HG03520 (cell line): Measurements from ENCODE around the gene WWOX.

Experiments used
- ATAC-seq: cut with Tn5 transposase; IDR thresholded peaks from one replicate; pipeline ENCODE4 v1.9.1; 2021; ENCODE audit warnings: mild to moderate bottlenecking, moderate library complexity; ENCODE audit not compliant: unreplicated experiment

WWOX gene

DNA sequence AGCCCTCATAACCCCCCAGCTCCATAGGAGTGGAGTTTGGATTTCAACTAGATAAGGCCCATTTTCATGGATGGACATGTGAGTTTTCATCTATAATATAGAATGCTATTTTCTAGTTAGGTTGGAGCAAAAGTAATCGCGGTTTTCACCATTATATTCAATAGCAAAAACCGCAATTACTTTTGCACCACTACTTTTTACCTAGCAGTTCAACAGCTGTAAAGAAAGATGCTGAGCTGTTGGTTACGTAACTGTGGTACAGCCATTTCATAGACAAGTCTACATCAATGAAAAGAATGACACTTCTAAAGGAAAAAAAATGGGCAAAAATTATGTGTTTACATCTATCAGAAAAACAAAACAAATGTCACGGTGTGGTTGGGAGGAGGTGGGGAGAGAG is 993.4 kb downstream of the WWOX start:
- no peak for ATAC-seq

GRCh38 chr16:79093554-79093967 is 994.1 kb downstream of the WWOX start:
- ATAC-seq, result no peak

DNA sequence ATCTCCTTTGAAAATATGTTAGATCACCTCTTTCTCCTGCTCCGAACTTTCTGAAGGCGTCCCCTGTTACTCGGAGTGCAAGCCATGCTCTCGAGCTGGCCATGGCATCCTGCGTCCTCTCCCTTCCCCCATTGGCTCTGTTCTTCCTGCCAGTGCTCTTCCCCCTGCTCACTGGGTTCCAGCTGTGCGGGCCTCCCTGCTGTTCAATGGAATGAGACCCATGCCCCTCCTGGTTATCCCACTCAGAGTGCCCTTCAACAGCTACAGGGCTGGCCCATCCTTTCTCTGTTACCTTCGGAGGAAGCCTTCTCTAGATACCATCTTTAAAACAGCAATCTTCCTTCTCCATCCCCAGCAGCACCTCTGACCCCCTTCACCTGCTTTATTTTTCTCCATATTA is 996.8 kb downstream of the WWOX start:
- no peak for ATAC-seq

DNA sequence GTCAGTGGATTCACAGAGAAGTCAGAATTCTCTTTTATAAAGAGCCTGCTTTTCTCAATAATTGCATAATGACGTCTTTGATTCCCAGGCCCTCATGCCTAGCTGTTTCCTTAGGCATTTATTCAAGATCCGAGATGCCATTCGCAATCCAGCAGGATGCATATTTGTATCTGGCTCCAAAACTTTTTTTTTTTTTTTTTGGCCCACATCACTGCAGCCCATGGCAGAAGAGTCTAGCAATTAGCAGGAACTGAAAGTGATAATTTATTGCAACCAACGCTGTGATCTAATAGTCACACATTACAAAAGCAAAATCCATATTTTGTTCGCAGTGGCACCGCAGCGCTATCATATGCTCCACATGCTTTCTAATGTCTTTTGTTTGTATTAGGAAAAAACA is 997.7 kb downstream of the WWOX start:
- no peak for ATAC-seq

DNA sequence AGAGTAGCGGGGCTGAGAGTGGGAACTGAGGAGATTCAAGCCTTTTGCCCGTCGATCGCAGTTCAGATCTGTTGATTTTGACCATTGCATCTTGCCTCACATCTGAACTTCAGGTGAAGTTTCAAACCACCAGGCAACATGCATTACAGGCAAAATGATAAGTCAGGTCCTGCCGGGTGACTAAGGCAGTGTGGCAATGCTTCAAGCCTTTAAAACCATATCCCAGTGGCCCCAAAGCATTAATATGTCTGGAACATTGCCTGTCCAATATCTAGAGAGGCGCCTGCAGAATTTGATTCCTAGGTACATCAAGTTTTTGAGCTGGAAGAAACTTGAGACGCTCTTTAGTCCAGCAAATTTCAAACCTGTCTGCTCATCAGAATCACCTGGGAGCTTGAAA is 998.3 kb downstream of the WWOX start:
- no peak for ATAC-seq

- no peak for ATAC-seq
These were observed 999.5 kb downstream of the WWOX start for GRCh38 chr16:79098907-79099306.

- no peak for ATAC-seq
These were observed 1000.3 kb downstream of the WWOX start for GRCh38 chr16:79099716-79100115.

DNA sequence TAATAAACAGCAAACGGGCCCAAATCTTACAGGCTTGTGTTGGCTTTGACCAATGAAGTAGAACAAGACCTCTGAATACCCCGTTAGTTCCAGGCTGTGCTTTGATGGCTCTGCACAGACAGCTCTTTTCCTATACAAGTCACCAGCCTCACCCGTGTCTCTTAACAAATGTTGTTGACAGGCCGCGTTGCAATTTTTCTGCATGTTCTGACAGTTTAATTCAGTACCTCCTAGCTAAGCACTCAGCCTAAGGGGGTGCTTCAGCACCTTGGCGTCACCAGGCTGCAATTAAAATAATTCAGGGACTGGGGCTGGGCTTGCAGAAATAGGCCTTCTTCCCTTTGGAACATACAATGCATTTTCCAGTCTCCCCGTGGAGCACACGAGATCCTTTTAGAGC is 1001.0 kb downstream of the WWOX start:
- no peak for ATAC-seq

GRCh38 chr16:79101491-79101890 is 1002.0 kb downstream of the WWOX start:
- ATAC-seq, result no peak

DNA sequence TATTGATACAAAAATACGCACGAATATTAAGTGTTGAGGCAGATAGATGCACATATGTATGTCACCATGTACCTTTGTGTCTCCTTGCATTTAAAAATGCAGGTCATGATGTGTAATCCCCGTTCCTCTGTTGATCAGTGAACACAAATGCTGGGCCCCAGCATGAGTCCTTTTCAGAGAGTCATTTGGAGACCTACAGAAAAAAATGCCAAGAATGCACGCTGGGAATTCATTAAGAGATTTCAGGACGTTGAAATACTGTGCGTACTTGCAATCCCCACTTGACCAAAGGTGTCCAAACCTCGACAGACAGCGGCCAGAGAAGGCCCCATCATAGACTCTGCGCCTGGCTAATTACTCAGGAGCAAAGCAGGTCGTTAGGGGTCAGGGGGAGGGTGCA is 1005.1 kb downstream of the WWOX start:
- no peak for ATAC-seq

- no peak for ATAC-seq
These were observed 1007.8 kb downstream of the WWOX start for GRCh38 chr16:79107301-79107700.

- no peak for ATAC-seq
These were observed 1010.3 kb downstream of the WWOX start for GRCh38 chr16:79109771-79110170.

- ATAC-seq, result no peak
These were observed 1010.8 kb downstream of the WWOX start for GRCh38 chr16:79110242-79110641.

DNA sequence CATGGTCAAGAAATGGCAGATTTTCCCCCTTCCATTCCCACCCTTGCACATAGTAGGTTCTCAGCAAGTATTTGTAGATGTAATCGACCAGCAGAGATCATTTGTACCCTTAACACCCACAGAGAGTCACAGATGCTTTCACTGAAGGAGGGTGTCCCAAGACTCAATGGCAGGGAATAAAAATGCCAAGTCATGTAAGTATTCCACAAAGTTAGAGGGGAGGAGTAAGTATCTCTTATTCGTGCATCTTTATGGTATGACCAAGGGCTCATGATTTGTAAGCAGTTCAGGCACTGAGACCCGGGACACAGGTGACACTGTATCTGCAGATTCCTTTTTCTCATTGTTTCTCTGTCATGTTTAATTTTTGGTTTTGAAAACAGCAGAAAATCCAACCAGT is 1011.5 kb downstream of the WWOX start:
- ATAC-seq, result no peak

DNA sequence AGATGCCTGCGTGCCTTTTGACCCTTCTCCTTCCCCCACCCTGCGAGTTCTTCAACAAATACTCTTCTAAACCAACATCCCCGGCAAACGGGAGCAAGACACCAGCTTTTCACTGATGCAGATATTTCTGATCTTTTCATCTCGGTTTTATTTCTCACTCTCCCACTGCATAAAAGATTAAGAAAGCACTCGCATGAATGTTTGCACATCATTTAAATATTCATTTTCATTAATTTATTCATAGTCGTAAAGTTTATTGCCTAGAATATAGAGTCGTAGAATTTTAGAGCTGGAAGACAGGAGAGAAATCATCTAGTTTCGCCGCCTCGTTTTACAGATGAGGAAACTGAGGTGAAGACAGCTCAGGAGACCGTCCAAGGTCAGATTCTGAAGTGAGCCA is 1013.0 kb downstream of the WWOX start:
- no peak for ATAC-seq

DNA sequence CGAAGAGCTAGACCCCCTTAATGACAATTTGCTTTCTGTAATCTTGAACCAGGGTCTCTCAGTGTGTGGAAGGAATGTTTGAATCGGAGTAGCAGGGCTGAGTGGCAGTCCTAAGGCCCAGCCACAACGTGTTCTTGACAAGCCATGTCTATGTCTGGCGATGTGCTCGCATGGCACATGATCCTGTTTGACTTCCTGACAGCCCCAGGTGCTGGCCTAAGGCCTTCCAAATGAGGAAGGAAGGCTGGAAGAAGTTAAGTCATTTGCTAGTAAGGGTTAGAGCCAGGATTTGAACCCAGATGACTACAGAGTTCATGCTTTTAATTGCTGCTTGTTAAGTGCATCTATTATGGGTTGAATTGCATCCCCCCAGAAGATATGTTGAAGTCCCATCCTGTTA is 1014.4 kb downstream of the WWOX start:
- ATAC-seq, result no peak

DNA sequence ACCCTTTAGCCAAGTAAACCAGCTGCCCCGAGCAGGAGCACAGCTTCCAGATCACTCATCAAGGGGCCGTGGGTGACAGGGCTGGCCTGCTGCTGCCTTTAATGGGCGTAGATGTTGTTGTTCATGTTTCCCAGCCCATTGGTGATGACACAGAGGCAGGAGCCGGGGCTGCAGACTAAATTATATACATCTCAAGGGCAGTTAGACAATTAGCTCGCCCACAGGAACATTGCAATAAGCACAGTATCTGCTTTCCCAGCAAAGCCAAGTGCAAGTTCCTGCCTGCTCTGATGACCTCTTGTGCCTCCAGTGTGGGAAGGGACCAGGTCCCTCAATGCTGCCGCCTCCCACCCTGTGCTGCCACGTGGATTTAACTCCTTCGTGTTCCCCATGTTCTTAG is 1015.3 kb downstream of the WWOX start:
- no peak for ATAC-seq

DNA sequence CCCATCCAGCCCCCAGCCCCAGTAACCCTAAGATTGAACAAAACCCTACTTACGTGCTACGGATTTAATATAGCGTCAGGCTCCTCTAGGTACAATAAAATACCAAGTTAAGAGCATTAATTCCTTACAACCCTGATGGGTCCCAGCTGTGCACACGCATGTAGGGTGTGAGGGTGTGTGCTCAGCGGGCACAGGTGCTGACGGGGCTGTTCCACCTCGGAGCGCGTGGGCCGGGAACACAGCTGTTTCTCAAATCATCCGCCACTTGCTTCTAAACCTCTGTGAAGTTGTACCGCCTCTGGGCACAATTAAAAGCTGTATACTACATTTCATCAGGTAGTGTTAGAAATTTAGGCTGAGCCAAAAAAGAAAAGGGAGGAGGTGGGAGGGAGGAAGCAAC is 1022.5 kb downstream of the WWOX start:
- ATAC-seq, result no peak

DNA sequence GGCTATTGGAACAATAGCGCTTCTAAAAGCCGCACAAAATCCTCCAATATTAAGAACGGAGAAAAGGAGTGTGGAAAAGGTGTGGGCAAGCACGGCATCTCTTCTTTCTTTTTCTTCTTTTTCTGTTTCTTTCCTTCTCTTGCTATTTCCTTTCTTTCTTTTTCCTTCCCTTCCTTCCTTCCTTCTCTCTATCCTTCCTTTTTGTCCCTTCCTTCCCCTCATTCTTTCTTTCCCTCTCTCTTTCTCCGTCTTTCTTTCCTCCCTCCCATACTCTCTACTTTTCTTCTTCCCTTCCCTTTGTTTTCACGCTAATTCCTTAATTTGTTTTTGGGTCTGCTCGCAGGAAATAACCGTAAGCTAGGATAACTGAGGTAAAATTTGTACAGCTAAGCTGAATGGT is 1022.9 kb downstream of the WWOX start:
- no peak for ATAC-seq

DNA sequence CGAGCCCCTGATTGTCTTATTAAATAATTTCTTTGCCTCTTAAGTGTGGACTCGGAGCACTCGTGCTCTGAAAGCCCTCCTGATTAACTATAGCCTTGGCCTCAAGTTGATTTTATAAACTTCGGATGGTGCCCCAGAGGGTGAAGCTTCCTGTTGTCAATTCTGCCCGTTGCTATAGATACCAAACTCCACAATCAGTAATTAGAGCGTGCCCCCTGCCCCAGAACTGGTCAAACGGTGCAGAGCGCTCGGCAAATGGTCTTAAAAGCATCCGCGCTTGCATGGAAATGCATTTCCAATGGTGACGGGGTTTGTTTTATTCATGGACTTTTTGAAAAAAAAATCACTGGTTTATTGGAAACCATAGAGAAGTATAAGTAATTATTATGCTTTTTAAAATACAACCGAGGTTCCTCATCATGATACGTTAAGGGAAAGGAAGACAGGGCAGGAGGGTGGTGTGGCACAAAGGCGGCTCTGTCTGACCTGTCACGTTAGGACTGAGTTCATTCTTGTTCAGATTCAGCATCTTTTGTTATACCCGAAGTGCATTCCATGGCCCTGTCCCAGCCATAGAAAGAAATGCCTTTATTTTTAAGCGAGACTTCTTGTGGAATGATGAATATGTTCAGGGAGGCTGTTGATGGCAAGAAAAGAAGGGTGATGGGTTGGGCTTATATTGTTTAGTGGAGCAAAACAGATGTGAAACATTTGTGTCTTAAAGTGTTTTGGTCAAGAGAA is 1024.7 kb downstream of the WWOX start:
- no peak for ATAC-seq

GRCh38 chr16:79127766-79128165 is 1028.3 kb downstream of the WWOX start:
- no peak for ATAC-seq

DNA sequence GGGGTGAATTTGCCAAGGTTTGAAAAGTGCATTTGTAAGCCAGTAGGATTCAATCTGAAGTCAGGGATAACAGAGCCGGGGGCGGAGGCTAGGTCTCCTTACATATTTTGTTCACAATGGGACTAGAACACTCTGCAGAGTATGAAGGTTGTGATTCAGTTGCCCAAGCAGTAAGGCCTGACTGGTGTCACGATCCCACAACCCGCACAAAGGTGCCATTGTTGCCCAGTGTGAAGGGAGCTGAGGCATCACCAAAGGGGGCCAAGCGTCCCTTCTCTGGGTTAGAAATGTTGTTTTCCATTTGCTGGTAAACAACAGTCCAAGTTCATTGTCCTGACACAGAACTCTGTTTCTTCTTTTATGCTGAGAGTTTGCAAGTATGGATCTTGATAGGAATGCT is 1029.3 kb downstream of the WWOX start:
- ATAC-seq, result no peak

DNA sequence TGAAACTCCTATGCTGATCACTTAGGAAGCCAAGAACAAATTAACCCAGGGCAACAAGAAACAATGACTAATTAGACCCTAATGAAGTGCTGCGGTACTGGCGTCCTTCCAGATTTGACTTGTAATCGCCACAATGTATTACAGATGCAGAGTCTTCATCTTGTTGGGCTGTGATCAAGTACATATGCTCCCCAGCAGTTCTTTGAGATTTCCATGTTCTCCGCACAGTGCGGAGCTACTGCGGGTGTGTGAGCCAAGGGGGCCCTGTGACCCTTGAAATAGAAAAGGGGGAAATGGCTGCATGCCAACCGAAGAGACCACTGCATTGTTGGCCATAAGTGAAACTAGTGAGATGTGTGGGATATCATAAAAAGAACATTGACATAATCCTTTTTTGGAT is 1031.2 kb downstream of the WWOX start:
- ATAC-seq, result no peak
